Measurements from ENCODE around the gene ANKRD39. TPM values are rescaled to one million over a fixed set of nuclear protein-coding genes. Genes with fewer than 3 reads are reported as not detected.

Gene ANKRD39
- total and polyA plus RNA-seq, 9 of the 15 experiments (the other 6 are each of a cell fraction or from before 2014, with no cell fraction given): 8.2 to 33.1 (median 23.8) TPM

GRCh38 chr2:96900237-96900636 lies 42.4 kb upstream of the ANKRD39 start:
- intact Hi-C loops (cut with micrococcal nuclease): no loop called here
- ATAC-seq (no peak), FAIRE-seq (no peak), DNase-seq (ENCODE audit: extremely low read depth in 1 of 4, low spot score in 3 of 4) (no peak)
- Histone ChIP-seq H3K4me2 (ENCODE audit: insufficient read depth, low read length) (no peak overlapping the region), H3K4me3 (no peak overlapping the region), H4K20me1 (replicated peaks; ENCODE audit: control insufficient read depth, insufficient read depth, low read length) (no peaks in the 10 kb centered on the region), H3K27me3 (ENCODE audit: control insufficient read depth in 2 of 2, insufficient read depth in 2 of 2, low read length in 2 of 2) (no peaks in the 10 kb centered on the region), H3K9ac (ENCODE audit: insufficient read depth in 1 of 2, low read depth in 2 of 2, low read length in 2 of 2) (peak overlapping the region in 1 of 2 experiments; percentile 72; a peak in 1 of 4 replicates), H3K9me3 (replicated peaks; ENCODE audit: control insufficient read depth, insufficient read depth, low read depth, low read length) (no peaks in the 10 kb centered on the region), H3K9me1 (ENCODE audit: control insufficient read depth, insufficient read depth, low read length) (no peaks in the 10 kb centered on the region), H3K4me1 (replicated peaks in 1 of 2; ENCODE audit: control insufficient read depth in 2 of 2, insufficient read depth in 2 of 2, low read length in 2 of 2) (peaks cover 37 to 71% of the 10 kb centered on the region in 2 experiments; a peak in 4 of 5 replicates), H3K27ac (ENCODE audit: extremely low read depth, low read depth, low read length) (no peak overlapping the region), H3K36me3 (ENCODE audit: control insufficient read depth, insufficient read depth, low read length) (no peaks in the 10 kb centered on the region), H3K79me2 (ENCODE audit: control insufficient read depth, insufficient read depth, low read length) (peaks cover 7% of the 10 kb centered on the region; the same call in 1 of the 3 replicates), H2AFZ (ENCODE audit: low read depth, low read length) (no peak overlapping the region)
- ChIA-PET CTCF (ENCODE audit: low intra/inter-chr PET ratio) (no interaction called here), POLR2A (interaction anchor here (0.5 to 1.8 kb wide), 4 partner anchors 9 to 190 kb away, joined by 3 to 5 read pairs (median 5); no protein-coding TSS in a partner anchor)
- no TSS peak for BruUV-seq (replicated peaks)
- in situ Hi-C loops (cut with MboI): no loop called here
- 67% methylated on average over 7 of the region's 10 CpGs for WGBS (ENCODE audit: insufficient coverage, low coverage, missing lambda C conversion rate)
- TF ChIP-seq TGIF2 (CRISPR knock-in tag; IDR thresholded peaks at IDR 0.05): no peak
- no peak for TF ChIP-seq ZZZ3 (IDR thresholded peaks at IDR 0.05)
- TF ChIP-seq BRD4 (IDR thresholded peaks at IDR 0.05): no peak
- TF ChIP-seq SIX5 (IDR thresholded peaks at IDR 0.05; ENCODE audit: borderline replicate concordance in 1 of 2, insufficient read depth in 1 of 2, low read depth in 1 of 2, low read length in 2 of 2): no peak
- no peak for TF ChIP-seq MIER1 (IDR thresholded peaks at IDR 0.05; ENCODE audit: low read depth)
- TF ChIP-seq RFX1 (IDR thresholded peaks at IDR 0.05): no peak
- no peak for TF ChIP-seq CREB1 (IDR thresholded peaks at IDR 0.05)
- TF ChIP-seq CREB1 (CRISPR knock-in tag; IDR thresholded peaks at IDR 0.05): no peak
- TF ChIP-seq NFE2 (IDR thresholded peaks at IDR 0.05; ENCODE audit: low read depth): no peak
- TF ChIP-seq ID3 (CRISPR knock-in tag; IDR thresholded peaks at IDR 0.05): no peak
- no peak for TF ChIP-seq ID3 (tag; IDR thresholded peaks at IDR 0.05)
- TF ChIP-seq PML (IDR thresholded peaks at IDR 0.05; ENCODE audit: low read length): no peak
- no peak for TF ChIP-seq ZNF274 (IDR thresholded peaks at IDR 0.05; ENCODE audit: borderline replicate concordance, low read depth, low read length)
- no peak for TF ChIP-seq CBX2 (IDR thresholded peaks at IDR 0.05; ENCODE audit: insufficient read depth, low read length, poor library complexity, severe bottlenecking)
- no peak for TF ChIP-seq VEZF1 (CRISPR knock-in tag; IDR thresholded peaks at IDR 0.05)

Data from K562 (cell line).